ENCODE results near the gene DMBT1. TPM values are rescaled to one million over a fixed set of nuclear protein-coding genes. Genes with fewer than 3 reads are reported as not detected.

DMBT1 gene
- total RNA-seq, 1 donor from 2014 or later = not detected

GRCh38 chr10:122525788-122526187 is 34.8 kb upstream of the DMBT1 start:
- Mint-ChIP-seq H3K27ac (ENCODE audit: unreplicated experiment) (no peak overlapping the region), H3K27me3 (ENCODE audit: low read depth) (peaks cover 2% of the 10 kb centered on the region), H3K36me3 (ENCODE audit: low read depth) (no peaks in the 10 kb centered on the region), H3K9me3 (no peaks in the 10 kb centered on the region), H3K4me1 (no peaks in the 10 kb centered on the region), H3K4me3 (no peak overlapping the region)
- TF ChIP-seq CTCF (conservative IDR thresholded peaks at IDR 0.05) = peak; percentile 50
- no peak for DNase-seq (ENCODE audit: low read depth, low spot score)

GRCh38 chr10:122526892-122527291 is 33.7 kb upstream of the DMBT1 start:
- peaks cover 11% of the 10 kb centered on the region for H3K27me3 Mint-ChIP-seq (ENCODE audit: low read depth)

GRCh38 chr10:122530177-122530576 is 30.4 kb upstream of the DMBT1 start:
- Mint-ChIP-seq H3K9me3 (no peaks in the 10 kb centered on the region), H3K27me3 (ENCODE audit: low read depth) (peaks cover 9% of the 10 kb centered on the region), H3K4me1 (no peaks in the 10 kb centered on the region), H3K27ac (ENCODE audit: unreplicated experiment) (no peak overlapping the region), H3K36me3 (ENCODE audit: low read depth) (no peaks in the 10 kb centered on the region), H3K4me3 (no peak overlapping the region)
- no peak for DNase-seq (ENCODE audit: low read depth, low spot score)
- no peak for TF ChIP-seq CTCF (conservative IDR thresholded peaks at IDR 0.05)

More at GRCh38 chr10:122526892-122527291, 33.7 kb upstream of the DMBT1 start:
- no peaks in the 10 kb centered on the region for H3K36me3 Mint-ChIP-seq (ENCODE audit: low read depth)
- no peak overlapping the region for H3K27ac Mint-ChIP-seq (ENCODE audit: unreplicated experiment)
- TF ChIP-seq CTCF (conservative IDR thresholded peaks at IDR 0.05) = no peak
- DNase-seq (ENCODE audit: low read depth, low spot score) = no peak
- H3K9me3 Mint-ChIP-seq = no peaks in the 10 kb centered on the region
- no peaks in the 10 kb centered on the region for H3K4me1 Mint-ChIP-seq
- no peak overlapping the region for H3K4me3 Mint-ChIP-seq

GRCh38 chr10:122531261-122531660 is 29.3 kb upstream of the DMBT1 start:
- H3K4me3 Mint-ChIP-seq = no peak overlapping the region
- no peak for DNase-seq (ENCODE audit: low read depth, low spot score)
- no peak for TF ChIP-seq CTCF (conservative IDR thresholded peaks at IDR 0.05)
- H3K27me3 Mint-ChIP-seq (ENCODE audit: low read depth) = peaks cover 12% of the 10 kb centered on the region
- no peaks in the 10 kb centered on the region for H3K9me3 Mint-ChIP-seq
- H3K27ac Mint-ChIP-seq (ENCODE audit: unreplicated experiment) = no peak overlapping the region
- no peaks in the 10 kb centered on the region for H3K4me1 Mint-ChIP-seq
- no peaks in the 10 kb centered on the region for H3K36me3 Mint-ChIP-seq (ENCODE audit: low read depth)

- no peak overlapping the region for H3K4me3 Mint-ChIP-seq
- H3K27me3 Mint-ChIP-seq (ENCODE audit: low read depth) = peaks cover 12% of the 10 kb centered on the region
- TF ChIP-seq CTCF (conservative IDR thresholded peaks at IDR 0.05) = no peak
- H3K36me3 Mint-ChIP-seq (ENCODE audit: low read depth) = no peaks in the 10 kb centered on the region
- peaks cover 5% of the 10 kb centered on the region for H3K9me3 Mint-ChIP-seq
- H3K4me1 Mint-ChIP-seq = no peaks in the 10 kb centered on the region
- no peak for DNase-seq (ENCODE audit: low read depth, low spot score)
- no peak overlapping the region for H3K27ac Mint-ChIP-seq (ENCODE audit: unreplicated experiment)
Observed at GRCh38 chr10:122531939-122532338, 28.6 kb upstream of the DMBT1 start.
